IMR-90 (cell line): ENCODE data around the gene NMRK1. TPM values are rescaled to one million over a fixed set of nuclear protein-coding genes. Genes with fewer than 3 reads are reported as not detected.

Experiments used
- ATAC-seq: fragments of 200-7000 bp; cut with Tn5 transposase; 2 replicates; pipeline ENCODE4 v1.9.1; 2020; ENCODE audit warnings: low read depth, mild to moderate bottlenecking, moderate library complexity
- BruUV-seq: library from RNA; stranded (reverse); fragments of 400-500 nt; replicated peaks from 2 replicates; lab custom pipeline; 2021; lab: Mats Ljungman, UMichigan
- CTCF ChIA-PET: fragments of 300-600 bp; formaldehyde crosslinking; extraction: SDS; loops from one replicate; lab custom pipeline; 2021; ENCODE audit warnings: antibody characterized with exemption; lab: Yijun Ruan, JAX
- POLR2A ChIA-PET: fragments of 300-600 bp; sonication (Branson Sonifier 250); formaldehyde crosslinking; loops from one replicate; lab custom pipeline; 2022; ENCODE audit warnings: antibody characterized with exemption; ENCODE audit not compliant: unreplicated experiment; lab: Charles Lee
- DNase-seq: peaks from one replicate; pipeline ENCODE4 v3.0.0; 2013
- H2AFZ ChIP-seq: replicated peaks from 2 replicates; pipeline ENCODE3; 2013; ENCODE audit warnings: low read length, mild to moderate bottlenecking; ENCODE audit not compliant: poor library complexity
- H2AK5ac ChIP-seq: 2 replicates; pipeline ENCODE4 v1.6.1; 2013; ENCODE audit warnings: low read depth, low read length, inconsistent platforms
- H2AK9ac ChIP-seq: replicated peaks from 2 replicates; pipeline ENCODE3; 2013; ENCODE audit warnings: mild to moderate bottlenecking, low read depth, low read length, moderate library complexity; ENCODE audit not compliant: poor library complexity
- H2BK120ac ChIP-seq: 2 replicates; pipeline ENCODE4 v1.6.1; 2013; ENCODE audit warnings: low read depth, low read length, inconsistent platforms
- H2BK15ac ChIP-seq: 3 replicates; pipeline ENCODE4 v1.6.1; 2013; ENCODE audit warnings: low read depth, low read length, inconsistent platforms
- H2BK20ac ChIP-seq: 2 replicates; pipeline ENCODE4 v1.6.1; 2013; ENCODE audit warnings: low read depth, mild to moderate bottlenecking, inconsistent platforms, low read length, moderate library complexity
- H2BK5ac ChIP-seq: 2 replicates; pipeline ENCODE4 v1.6.1; 2013; ENCODE audit warnings: mild to moderate bottlenecking, low read depth, low read length, inconsistent platforms; ENCODE audit not compliant: poor library complexity, severe bottlenecking
- H3K14ac ChIP-seq: replicated peaks from 2 replicates; pipeline ENCODE4 v1.6.1; 2013; ENCODE audit warnings: low read depth, low read length, inconsistent platforms
- H3K18ac ChIP-seq: 2 replicates; pipeline ENCODE4 v1.6.1; 2013; ENCODE audit warnings: low read depth, low read length, control low read depth
- H3K23ac ChIP-seq: 2 replicates; pipeline ENCODE4 v1.6.1; 2013; ENCODE audit warnings: low read depth, low read length, inconsistent platforms
- H3K27ac ChIP-seq: 2 replicates; pipeline ENCODE4 v1.5.1; 2013; ENCODE audit warnings: mild to moderate bottlenecking, control low read depth, low read length; ENCODE audit not compliant: insufficient read depth
- H3K27me3 ChIP-seq: 2 replicates; pipeline ENCODE4 v1.6.1; 2013; ENCODE audit warnings: low read length; ENCODE audit not compliant: control insufficient read depth, insufficient read depth
- H3K36me3 ChIP-seq: 2 replicates; pipeline ENCODE4 v1.6.1; 2013; ENCODE audit warnings: low read length, mixed read lengths; ENCODE audit not compliant: control insufficient read depth, insufficient read depth
- H3K4ac ChIP-seq: 2 replicates; pipeline ENCODE4 v1.6.1; 2013; ENCODE audit warnings: low read depth, low read length, inconsistent platforms
- H3K4me1 ChIP-seq: 2 replicates; pipeline ENCODE4 v1.6.1; 2013; ENCODE audit warnings: low read length, mixed read lengths; ENCODE audit not compliant: control insufficient read depth, insufficient read depth
- H3K4me2 ChIP-seq: 2 replicates; pipeline ENCODE4 v1.6.1; 2013; ENCODE audit warnings: low read depth, mild to moderate bottlenecking, control low read depth, low read length, moderate library complexity
- H3K4me3 ChIP-seq: 2 replicates; pipeline ENCODE4 v1.5.1; 2013; ENCODE audit warnings: low read depth, mild to moderate bottlenecking, control low read depth, low read length, moderate library complexity; ENCODE audit not compliant: insufficient read depth
- H3K56ac ChIP-seq: 2 replicates; pipeline ENCODE4 v1.6.1; 2013; ENCODE audit warnings: low read length, inconsistent platforms; ENCODE audit not compliant: insufficient read depth; ENCODE audit errors: extremely low read depth
- H3K79me1 ChIP-seq, 2 experiments: 2 replicates each; pipeline ENCODE4 v1.6.1; 2013; ENCODE audit warnings: low read length in 2 of 2, inconsistent platforms in 1 of 2, low read depth in 1 of 2
- H3K9ac ChIP-seq: 2 replicates; pipeline ENCODE4 v1.6.1; 2013; ENCODE audit warnings: low read depth, low read length, control low read depth
- H3K9me1 ChIP-seq: 2 replicates; pipeline ENCODE4 v1.6.1; 2013; ENCODE audit warnings: low read length, inconsistent platforms; ENCODE audit not compliant: insufficient read depth
- H3K9me3 ChIP-seq: 2 replicates; pipeline ENCODE4 v1.6.1; 2013; ENCODE audit warnings: low read length; ENCODE audit not compliant: control insufficient read depth, insufficient read depth
- H4K20me1 ChIP-seq: 2 replicates; pipeline ENCODE4 v1.6.1; 2013; ENCODE audit warnings: low read length, inconsistent platforms; ENCODE audit not compliant: insufficient read depth
- H4K5ac ChIP-seq: 2 replicates; pipeline ENCODE4 v1.6.1; 2013; ENCODE audit warnings: mild to moderate bottlenecking, low read depth, low read length, control low read depth
- H4K8ac ChIP-seq, 2 experiments: 2 replicates each; pipeline ENCODE4 v1.6.1; 2013; ENCODE audit warnings: low read depth in 2 of 2, low read length in 2 of 2, control low read depth in 1 of 2, inconsistent platforms in 1 of 2
- H4K91ac ChIP-seq: 2 replicates; pipeline ENCODE4 v1.6.1; 2013; ENCODE audit warnings: low read depth, low read length, inconsistent platforms; ENCODE audit not compliant: insufficient read depth
- BHLHE40 ChIP-seq: fragments of 150-350 bp; IDR thresholded peaks from 2 replicates; pipeline ENCODE4 v1.6.1; 2016; ENCODE audit warnings: mild to moderate bottlenecking, low read depth, low read length
- CEBPB ChIP-seq: IDR thresholded peaks from 2 replicates; pipeline ENCODE4 v1.6.1; 2012; ENCODE audit warnings: low read depth, low read length, improper control_type of control experiment
- CHD1 ChIP-seq: IDR thresholded peaks from 2 replicates; pipeline ENCODE4 v1.6.1; 2012; ENCODE audit warnings: low read depth, low read length, improper control_type of control experiment
- CTCF ChIP-seq: conservative IDR thresholded peaks from 2 replicates; pipeline ENCODE4 v1.5.1; 2012; ENCODE audit warnings: mild to moderate bottlenecking, low read depth, low read length, improper control_type of control experiment
- ELK1 ChIP-seq: fragments of 150-350 bp; IDR thresholded peaks from 2 replicates; pipeline ENCODE4 v1.6.1; 2016; ENCODE audit warnings: low read depth, mild to moderate bottlenecking, low read length, moderate library complexity, borderline replicate concordance
- FOS ChIP-seq: fragments of 150-350 bp; IDR thresholded peaks from 2 replicates; pipeline ENCODE4 v1.6.1; 2016; ENCODE audit warnings: low read depth, low read length
- MAFK ChIP-seq: IDR thresholded peaks from 2 replicates; pipeline ENCODE4 v1.6.1; 2012; ENCODE audit warnings: low read depth, low read length, improper control_type of control experiment
- MAZ ChIP-seq: IDR thresholded peaks from 2 replicates; pipeline ENCODE4 v1.6.1; 2012; ENCODE audit warnings: low read depth, mild to moderate bottlenecking, low read length, improper control_type of control experiment, moderate library complexity, borderline replicate concordance
- MXI1 ChIP-seq: IDR thresholded peaks from 2 replicates; pipeline ENCODE4 v1.6.1; 2012; ENCODE audit warnings: low read depth, mild to moderate bottlenecking, low read length, moderate library complexity, borderline replicate concordance
- NFE2L2 ChIP-seq: fragments of 150-350 bp; IDR thresholded peaks from 2 replicates; pipeline ENCODE4 v1.6.1; 2016; ENCODE audit warnings: low read depth, mild to moderate bottlenecking, low read length
- POLR2A ChIP-seq: IDR thresholded peaks from 2 replicates; pipeline ENCODE4 v1.6.1; 2012; ENCODE audit warnings: mild to moderate bottlenecking, low read depth, low read length
- RAD21 ChIP-seq: IDR thresholded peaks from 2 replicates; pipeline ENCODE4 v1.6.1; 2012; ENCODE audit warnings: low read length, improper control_type of control experiment
- RCOR1 ChIP-seq: IDR thresholded peaks from 2 replicates; pipeline ENCODE4 v1.6.1; 2012; ENCODE audit warnings: mild to moderate bottlenecking, low read length, improper control_type of control experiment; ENCODE audit not compliant: insufficient replicate concordance
- RFX5 ChIP-seq: IDR thresholded peaks from 2 replicates; pipeline ENCODE4 v1.8.0; 2012; ENCODE audit warnings: low read depth, mild to moderate bottlenecking, low read length, moderate library complexity
- SMC3 ChIP-seq: fragments of 150-350 bp; IDR thresholded peaks from 2 replicates; pipeline ENCODE4 v1.6.1; 2016; ENCODE audit warnings: low read depth, mild to moderate bottlenecking, antibody characterized with exemption, low read length, moderate library complexity
- USF2 ChIP-seq: fragments of 150-350 bp; IDR thresholded peaks from 2 replicates; pipeline ENCODE4 v1.6.1; 2017; ENCODE audit warnings: mild to moderate bottlenecking, antibody characterized with exemption, low read length, low read depth
- WGBS, 2 experiments: methylation state at CpG; one replicate each; pipeline versions ENCODE4 v1.1.5 to v1.1.7; 2013; ENCODE audit warnings: missing lambda C conversion rate in 2 of 2; ENCODE audit not compliant: insufficient read length in 1 of 2; ENCODE audit errors: extremely low coverage in 2 of 2; 5-methylcytosine and 5-hydroxymethylcytosine counted together
- dilution Hi-C: fragments of 300-500 bp; cut with HindIII; formaldehyde crosslinking; loops from one replicate; pipeline ENCODE4 v1.14.3; 2018; ENCODE audit warnings: low sequenced_read_pairs; ENCODE audit not compliant: unreplicated experiment
- in situ Hi-C: fragments of 300-500 bp; cut with MboI; formaldehyde crosslinking; loops from 3 replicates; pipeline ENCODE4 v1.14.3; 2019; ENCODE audit warnings: low sequenced_read_pairs, inconsistent platforms, mixed read lengths
- intact Hi-C: fragments of 100-400 bp; cut with micrococcal nuclease; formaldehyde crosslinking; loops from 2 replicates; pipeline ENCODE4 v1.10.0; 2022
- polyA plus RNA-seq, 3 experiments: library from polyadenylated mRNA; depleted of rRNA; stranded (reverse); fragments of >200 nt; gene quantifications; 2 replicates each; pipeline ENCODE4 v1.2.3, GENCODE V29; 2012; ENCODE audit warnings: low replicate concordance in 1 of 3
- total RNA-seq: library from RNA; depleted of rRNA; stranded (reverse); fragments of >200 nt; gene quantifications from 2 replicates; pipeline ENCODE4 v1.2.3, GENCODE V29; 2012

Gene NMRK1
- total and polyA plus RNA-seq, 2 of the 4 experiments (the other 2 are of a cell fraction): 5.7 to 5.9 TPM

- no peak overlapping the region for H2AFZ ChIP-seq
- no TSS peak for BruUV-seq
- DNase-seq (no peak), ATAC-seq (no peak)
- WGBS, 2 experiments: 100% methylated on average over 3 of the region's 7 CpGs; no CpG with 5 or more reads in 1 of the 2 experiments
- H3K14ac ChIP-seq: no peak overlapping the region
- POLR2A ChIA-PET: no interaction called here
- H3K9ac ChIP-seq: no peak overlapping the region
- CTCF ChIA-PET: no interaction called here
- no peaks in the 10 kb centered on the region for H3K9me3 ChIP-seq
- no peaks in the 10 kb centered on the region for H3K36me3 ChIP-seq
- no peak overlapping the region for H4K8ac ChIP-seq
- intact Hi-C loops: loop anchor here (5.0 kb wide), 1 partner anchor 38 kb away; no protein-coding TSS in a partner anchor
- TF ChIP-seq RFX5 (no peak), SMC3 (no peak), CTCF (no peak), NFE2L2 (no peak), CHD1 (no peak), BHLHE40 (no peak), FOS (no peak), RAD21 (no peak), POLR2A (no peak), USF2 (no peak), MXI1 (no peak), MAFK (no peak), RCOR1 (no peak), MAZ (no peak), ELK1 (no peak), CEBPB (no peak)
- H3K79me1 ChIP-seq: peaks cover 14 to 48% of the 10 kb centered on the region in 2 experiments
- H3K56ac ChIP-seq: no peak overlapping the region
- no peak overlapping the region for H4K5ac ChIP-seq
- H3K4me2 ChIP-seq: no peak overlapping the region
- H3K4me3 ChIP-seq: no peak overlapping the region
- no peaks in the 10 kb centered on the region for H4K20me1 ChIP-seq
- H3K27me3 ChIP-seq: no peaks in the 10 kb centered on the region
- H4K91ac ChIP-seq: no peak overlapping the region
- in situ Hi-C loops: no loop called here
- no peak overlapping the region for H2AK9ac ChIP-seq
- no peak overlapping the region for H2BK120ac ChIP-seq
- H2AK5ac ChIP-seq: no peak overlapping the region
- no peak overlapping the region for H2BK15ac ChIP-seq
- H3K9me1 ChIP-seq: peaks cover 4% of the 10 kb centered on the region; the same call in 1 of the 2 replicates
- no peak overlapping the region for H2BK5ac ChIP-seq
- no peak overlapping the region for H3K18ac ChIP-seq
- peaks cover 2% of the 10 kb centered on the region; the same call in 1 of the 2 replicates for H3K4me1 ChIP-seq
- H3K27ac ChIP-seq: no peak overlapping the region
- dilution Hi-C loops: no loop called here
- H2BK20ac ChIP-seq: no peak overlapping the region
- H3K4ac ChIP-seq: no peak overlapping the region; the same call in 1 of the 2 replicates
- H3K23ac ChIP-seq: no peak overlapping the region
Measured at GRCh38 chr9:75109210-75109839, 21.4 kb upstream of the NMRK1 start.
